NT2/D1 (cell line): ENCODE measurements around the gene RHOV.

Experiments
- DNase-seq: peaks from one replicate; pipeline ENCODE4 v3.0.0-alpha.2; 2011; ENCODE audit warnings: low read depth, low spot score
- H3K27me3 ChIP-seq: 2 replicates; pipeline ENCODE4 v1.6.0; 2011; ENCODE audit warnings: mild to moderate bottlenecking; ENCODE audit not compliant: insufficient read length, insufficient read depth
- H3K36me3 ChIP-seq: 2 replicates; pipeline ENCODE4 v1.6.1; 2011; ENCODE audit warnings: mild to moderate bottlenecking, low read length, mixed read lengths; ENCODE audit not compliant: insufficient read depth, insufficient read length
- H3K4me1 ChIP-seq: 2 replicates; pipeline ENCODE4 v1.5.1; 2011; ENCODE audit not compliant: insufficient read depth, insufficient read length
- H3K4me3 ChIP-seq: 2 replicates; pipeline ENCODE4 v1.5.1; 2011; ENCODE audit warnings: low read depth; ENCODE audit not compliant: insufficient read length
- H3K9ac ChIP-seq: 2 replicates; pipeline ENCODE4 v1.6.0; 2011; ENCODE audit warnings: low read depth; ENCODE audit not compliant: insufficient read length
- H3K9me3 ChIP-seq: 2 replicates; pipeline ENCODE4 v1.5.1; 2011; ENCODE audit warnings: mild to moderate bottlenecking, low read length; ENCODE audit not compliant: insufficient read depth
- SUZ12 ChIP-seq: IDR thresholded peaks from 2 replicates; pipeline ENCODE4 v1.6.1; 2011; ENCODE audit not compliant: insufficient read length, insufficient read depth; ENCODE audit errors: extremely low read depth
- YY1 ChIP-seq: IDR thresholded peaks from 2 replicates; pipeline ENCODE4 v1.6.1; 2011; ENCODE audit not compliant: insufficient read length, insufficient read depth
- ZNF274 ChIP-seq: IDR thresholded peaks from 2 replicates; pipeline ENCODE4 v1.6.1; 2011; ENCODE audit warnings: mild to moderate bottlenecking, low read depth, low read length

Gene RHOV

GRCh38 chr15:40857601-40858341, 16.3 kb downstream of the RHOV start:
- Histone ChIP-seq H3K4me3 (no peak overlapping the region), H3K9ac (no peak overlapping the region), H3K9me3 (no peaks in the 10 kb centered on the region), H3K36me3 (peaks cover 42% of the 10 kb centered on the region), H3K4me1 (peaks cover 9% of the 10 kb centered on the region), H3K27me3 (no peaks in the 10 kb centered on the region)
- DNase-seq, result no peak
- TF ChIP-seq SUZ12 (no peak), ZNF274 (no peak), YY1 (no peak)

GRCh38 chr15:40856746-40857145, 17.3 kb downstream of the RHOV start:
- TF ChIP-seq SUZ12 (no peak), ZNF274 (no peak), YY1 (no peak)
- Histone ChIP-seq H3K36me3 (peaks cover 42% of the 10 kb centered on the region), H3K4me1 (peaks cover 9% of the 10 kb centered on the region), H3K27me3 (no peaks in the 10 kb centered on the region), H3K9ac (no peak overlapping the region), H3K4me3 (no peak overlapping the region), H3K9me3 (no peaks in the 10 kb centered on the region)
- DNase-seq, result no peak

GRCh38 chr15:40855706-40856234, 18.3 kb downstream of the RHOV start:
- peaks cover 9% of the 10 kb centered on the region for H3K4me1 ChIP-seq
- H3K27me3 ChIP-seq, result no peaks in the 10 kb centered on the region
- no peak for TF ChIP-seq YY1
- no peak for TF ChIP-seq ZNF274
- TF ChIP-seq SUZ12, result no peak
- no peaks in the 10 kb centered on the region for H3K9me3 ChIP-seq
- no peak overlapping the region for H3K4me3 ChIP-seq
- H3K36me3 ChIP-seq, result peaks cover 42% of the 10 kb centered on the region
- DNase-seq, result no peak
- no peak overlapping the region for H3K9ac ChIP-seq

GRCh38 chr15:40854161-40854560, 19.9 kb downstream of the RHOV start:
- H3K27me3 ChIP-seq, result no peaks in the 10 kb centered on the region
- peaks cover 6% of the 10 kb centered on the region for H3K4me1 ChIP-seq
- DNase-seq, result no peak
- H3K9me3 ChIP-seq, result no peaks in the 10 kb centered on the region
- TF ChIP-seq SUZ12 (no peak), ZNF274 (no peak), YY1 (no peak)
- H3K36me3 ChIP-seq, result peaks cover 47% of the 10 kb centered on the region
- H3K9ac ChIP-seq, result no peak overlapping the region
- no peak overlapping the region for H3K4me3 ChIP-seq

- Histone ChIP-seq H3K9me3 (no peaks in the 10 kb centered on the region), H3K4me3 (no peak overlapping the region), H3K9ac (no peak overlapping the region), H3K27me3 (no peaks in the 10 kb centered on the region), H3K4me1 (peaks cover 6% of the 10 kb centered on the region), H3K36me3 (peaks cover 44% of the 10 kb centered on the region)
- TF ChIP-seq SUZ12 (no peak), YY1 (no peak), ZNF274 (no peak)
- DNase-seq, result no peak
Observed at GRCh38 chr15:40853241-40853890, 20.7 kb downstream of the RHOV start.

- no peak overlapping the region for H3K9ac ChIP-seq
- H3K9me3 ChIP-seq, result no peaks in the 10 kb centered on the region
- no peak overlapping the region for H3K4me3 ChIP-seq
- H3K36me3 ChIP-seq, result peaks cover 44% of the 10 kb centered on the region
- TF ChIP-seq ZNF274 (no peak), YY1 (no peak), SUZ12 (no peak)
- H3K4me1 ChIP-seq, result peaks cover 5% of the 10 kb centered on the region
- DNase-seq, result no peak
- H3K27me3 ChIP-seq, result no peaks in the 10 kb centered on the region
Observed at GRCh38 chr15:40852529-40852928, 21.5 kb downstream of the RHOV start.

GRCh38 chr15:40850576-40851112, 23.4 kb downstream of the RHOV start:
- H3K36me3 ChIP-seq, result peaks cover 30% of the 10 kb centered on the region
- no peak overlapping the region for H3K4me3 ChIP-seq
- H3K27me3 ChIP-seq, result no peaks in the 10 kb centered on the region
- H3K9ac ChIP-seq, result no peak overlapping the region
- no peak for TF ChIP-seq ZNF274
- TF ChIP-seq YY1, result no peak
- TF ChIP-seq SUZ12, result no peak
- DNase-seq, result no peak
- H3K9me3 ChIP-seq, result no peaks in the 10 kb centered on the region
- peaks cover 12% of the 10 kb centered on the region for H3K4me1 ChIP-seq
